Chondrocyte (in vitro differentiated cells): Measurements from ENCODE around the gene LVRN. TPM values are rescaled to one million over a fixed set of nuclear protein-coding genes. Genes with fewer than 3 reads are reported as not detected.

Experiments used
- DNase-seq: peaks from one replicate; pipeline ENCODE4 v3.0.0; 2021; ENCODE audit warnings: mixed read lengths, low spot score
- H3K27ac Mint-ChIP-seq: one replicate; pipeline ENCODE4 v1.8.0; 2021; ENCODE audit warnings: mild to moderate bottlenecking, moderate library complexity, mixed read lengths; ENCODE audit not compliant: unreplicated experiment
- H3K27me3 Mint-ChIP-seq: 2 replicates; pipeline ENCODE4 v1.8.0; 2021; ENCODE audit warnings: low read depth, mixed read lengths
- H3K36me3 Mint-ChIP-seq: 2 replicates; pipeline ENCODE4 v1.8.0; 2021; ENCODE audit warnings: low read depth, mixed read lengths
- H3K4me1 Mint-ChIP-seq: 2 replicates; pipeline ENCODE4 v1.8.0; 2021; ENCODE audit warnings: low read depth, mild to moderate bottlenecking, mixed read lengths
- H3K4me3 Mint-ChIP-seq: one replicate; pipeline ENCODE4 v1.8.0; 2021; ENCODE audit warnings: mild to moderate bottlenecking, moderate library complexity, mixed read lengths; ENCODE audit not compliant: unreplicated experiment
- H3K9me3 Mint-ChIP-seq: 2 replicates; pipeline ENCODE4 v1.8.0; 2021; ENCODE audit warnings: low read depth, mixed read lengths
- CTCF ChIP-seq: fragments of 200-600 bp; sonication (generic); IDR thresholded peaks from 2 replicates; pipeline ENCODE4 v1.5.0; 2021; ENCODE audit warnings: antibody characterized with exemption, mild to moderate bottlenecking, moderate library complexity
- total RNA-seq: library from RNA; stranded (reverse); gene quantifications from 3 replicates; pipeline ENCODE4 v1.2.1, GENCODE V29; 2021

LVRN gene
- total RNA-seq, 1 donor from 2014 or later: 0.62 TPM

- no peaks in the 10 kb centered on the region for H3K36me3 Mint-ChIP-seq
- TF ChIP-seq CTCF: peak; percentile 76
- peaks cover 2% of the 10 kb centered on the region for H3K27me3 Mint-ChIP-seq
- H3K27ac Mint-ChIP-seq: no peak within 1 kb of the TSS
- H3K9me3 Mint-ChIP-seq: no peaks in the 10 kb centered on the region
- peaks cover 6% of the 10 kb centered on the region for H3K4me1 Mint-ChIP-seq
- H3K4me3 Mint-ChIP-seq: no peak within 1 kb of the TSS
- no peak for DNase-seq
These were observed 69.8 kb downstream of the LVRN start, which contains the start of gene ARL14EPL for GRCh38 chr5:116032094-116032517. TSS of gene ARL14EPL (plus strand) at chr5:116032472. CDS start at chr5:116051466, 18,994 bp downstream.

DNA sequence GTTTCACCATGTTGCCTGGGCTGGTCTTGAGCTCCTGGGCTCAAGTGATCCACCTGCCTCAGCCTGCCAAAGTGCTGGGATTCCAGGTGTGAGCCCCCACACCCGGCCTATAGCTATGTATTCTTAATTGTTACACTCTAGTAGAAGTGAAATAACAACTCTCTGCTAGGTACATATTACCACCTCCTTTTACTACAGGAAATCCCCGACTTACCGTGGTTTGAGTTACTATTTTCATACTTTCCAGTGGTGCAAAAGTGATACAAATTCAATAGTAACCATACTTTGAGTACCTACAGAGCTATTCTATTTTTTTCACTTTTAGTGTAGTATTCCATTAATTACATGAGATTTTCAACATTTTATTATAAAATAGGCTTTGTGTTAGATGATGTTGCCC lies 70.7 kb downstream of the LVRN start:
- Mint-ChIP-seq H3K27ac (no peak overlapping the region), H3K27me3 (peaks cover 4% of the 10 kb centered on the region), H3K9me3 (no peaks in the 10 kb centered on the region), H3K4me1 (peaks cover 6% of the 10 kb centered on the region), H3K4me3 (no peak overlapping the region), H3K36me3 (no peaks in the 10 kb centered on the region)
- no peak for TF ChIP-seq CTCF
- no peak for DNase-seq

GRCh38 chr5:116035123-116035522 lies 72.8 kb downstream of the LVRN start:
- H3K27ac Mint-ChIP-seq: no peak overlapping the region
- no peaks in the 10 kb centered on the region for H3K9me3 Mint-ChIP-seq
- H3K36me3 Mint-ChIP-seq: no peaks in the 10 kb centered on the region
- H3K27me3 Mint-ChIP-seq: peaks cover 11% of the 10 kb centered on the region
- no peak for DNase-seq
- H3K4me3 Mint-ChIP-seq: no peak overlapping the region
- TF ChIP-seq CTCF: no peak
- H3K4me1 Mint-ChIP-seq: peaks cover 6% of the 10 kb centered on the region

- peaks cover 20% of the 10 kb centered on the region for H3K27me3 Mint-ChIP-seq
- no peak for DNase-seq
- H3K36me3 Mint-ChIP-seq: no peaks in the 10 kb centered on the region
- H3K4me1 Mint-ChIP-seq: peaks cover under 1% of the 10 kb centered on the region
- no peaks in the 10 kb centered on the region for H3K9me3 Mint-ChIP-seq
- no peak overlapping the region for H3K4me3 Mint-ChIP-seq
- no peak overlapping the region for H3K27ac Mint-ChIP-seq
- peak; percentile 72 for TF ChIP-seq CTCF
These were observed 75.1 kb downstream of the LVRN start for GRCh38 chr5:116037236-116037822.

DNA sequence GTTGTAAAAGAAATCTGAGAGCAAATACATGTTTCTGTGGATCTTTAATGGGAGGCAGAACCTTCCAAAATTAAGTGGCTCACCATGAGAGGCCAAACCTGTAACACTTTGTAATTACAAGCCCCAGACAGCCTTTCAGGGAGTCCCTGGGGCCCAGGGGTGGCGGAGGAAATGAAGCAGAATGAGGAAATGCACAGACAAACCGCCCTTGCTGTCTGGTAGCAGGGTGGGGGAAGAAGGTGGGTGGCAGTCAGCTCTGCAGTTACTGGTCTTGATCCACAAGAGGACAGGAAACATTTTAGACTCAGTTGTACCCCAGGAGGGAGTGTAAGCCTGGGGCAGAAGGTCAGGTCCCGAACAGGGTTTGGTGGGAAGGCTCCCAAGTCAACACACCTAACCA lies 76.5 kb downstream of the LVRN start:
- no peak overlapping the region for H3K27ac Mint-ChIP-seq
- H3K4me1 Mint-ChIP-seq: no peaks in the 10 kb centered on the region
- no peak overlapping the region for H3K4me3 Mint-ChIP-seq
- H3K27me3 Mint-ChIP-seq: peaks cover 21% of the 10 kb centered on the region
- no peak for TF ChIP-seq CTCF
- H3K36me3 Mint-ChIP-seq: no peaks in the 10 kb centered on the region
- no peak for DNase-seq
- H3K9me3 Mint-ChIP-seq: no peaks in the 10 kb centered on the region
